KBM-7 (cell line): ENCODE results near the gene CFAP298.
"Not testable (repeated sequence)": the region's sequence is repeated elsewhere in the genome, so short reads cannot be mapped to it uniquely, and the experiment has no call there.

ENCODE experiments used
- DNase-seq: peaks from one replicate; pipeline ENCODE4 v3.0.0-alpha.2; 2015
- in situ Hi-C: fragments of 300-500 bp; cut with MboI; formaldehyde crosslinking; loops from 2 replicates; pipeline ENCODE4 v1.14.3; 2020; ENCODE audit warnings: low sequenced_read_pairs, low pct_unique_long_range_greater_than_20kb, mixed read lengths

The CFAP298 gene, protein sequence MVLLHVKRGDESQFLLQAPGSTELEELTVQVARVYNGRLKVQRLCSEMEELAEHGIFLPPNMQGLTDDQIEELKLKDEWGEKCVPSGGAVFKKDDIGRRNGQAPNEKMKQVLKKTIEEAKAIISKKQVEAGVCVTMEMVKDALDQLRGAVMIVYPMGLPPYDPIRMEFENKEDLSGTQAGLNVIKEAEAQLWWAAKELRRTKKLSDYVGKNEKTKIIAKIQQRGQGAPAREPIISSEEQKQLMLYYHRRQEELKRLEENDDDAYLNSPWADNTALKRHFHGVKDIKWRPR

DNA sequence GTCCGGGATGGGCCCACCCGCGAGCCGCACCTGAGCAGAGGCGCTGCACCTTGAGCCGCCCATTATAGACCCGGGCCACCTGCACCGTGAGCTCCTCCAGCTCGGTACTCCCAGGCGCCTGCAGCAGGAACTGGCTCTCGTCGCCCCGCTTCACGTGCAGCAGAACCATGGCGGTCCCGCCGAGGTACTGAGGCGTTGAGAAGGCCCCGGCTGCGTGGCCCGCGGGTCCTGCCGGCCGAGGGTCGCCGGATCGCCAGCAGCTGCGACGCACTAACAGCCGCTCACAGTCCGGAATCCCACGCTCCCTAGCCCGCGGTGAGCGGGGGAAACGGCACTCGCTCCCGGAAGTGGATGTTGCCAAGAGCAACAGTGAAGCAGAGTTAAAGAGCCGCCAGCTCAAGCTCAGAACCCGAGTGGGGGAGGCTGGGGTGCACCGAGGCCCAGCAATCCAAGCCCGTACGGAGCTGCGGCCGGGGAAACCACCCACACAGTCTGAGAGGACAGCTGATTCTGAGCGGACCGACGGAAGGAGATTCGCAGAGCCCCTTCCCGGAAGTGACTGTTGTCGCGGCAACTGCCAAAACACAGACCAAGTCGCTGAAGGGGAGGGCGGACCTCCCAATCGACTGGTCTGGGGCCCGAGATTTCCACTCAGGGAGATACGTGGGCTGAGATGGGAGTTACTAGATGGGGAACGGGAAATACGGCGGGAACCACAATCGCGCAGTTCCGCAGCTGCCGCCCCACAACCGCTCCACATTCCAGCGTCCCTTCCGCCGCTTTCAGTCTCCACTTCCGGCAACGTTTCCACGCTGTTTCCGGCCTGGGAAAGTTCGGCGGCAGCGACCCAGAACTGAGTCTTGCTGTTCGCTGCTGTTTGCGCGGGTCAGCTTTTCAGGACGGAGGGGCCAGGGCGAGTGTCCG, at the start of gene CFAP298:
Gene CFAP298, minus strand, starts transcription at position 303 of the 924 bp plus-strand sequence. Its CDS starts 134 bp downstream, at position 169.
- peak; percentile 96 for DNase-seq
- in situ Hi-C loops: no loop called here

DNA sequence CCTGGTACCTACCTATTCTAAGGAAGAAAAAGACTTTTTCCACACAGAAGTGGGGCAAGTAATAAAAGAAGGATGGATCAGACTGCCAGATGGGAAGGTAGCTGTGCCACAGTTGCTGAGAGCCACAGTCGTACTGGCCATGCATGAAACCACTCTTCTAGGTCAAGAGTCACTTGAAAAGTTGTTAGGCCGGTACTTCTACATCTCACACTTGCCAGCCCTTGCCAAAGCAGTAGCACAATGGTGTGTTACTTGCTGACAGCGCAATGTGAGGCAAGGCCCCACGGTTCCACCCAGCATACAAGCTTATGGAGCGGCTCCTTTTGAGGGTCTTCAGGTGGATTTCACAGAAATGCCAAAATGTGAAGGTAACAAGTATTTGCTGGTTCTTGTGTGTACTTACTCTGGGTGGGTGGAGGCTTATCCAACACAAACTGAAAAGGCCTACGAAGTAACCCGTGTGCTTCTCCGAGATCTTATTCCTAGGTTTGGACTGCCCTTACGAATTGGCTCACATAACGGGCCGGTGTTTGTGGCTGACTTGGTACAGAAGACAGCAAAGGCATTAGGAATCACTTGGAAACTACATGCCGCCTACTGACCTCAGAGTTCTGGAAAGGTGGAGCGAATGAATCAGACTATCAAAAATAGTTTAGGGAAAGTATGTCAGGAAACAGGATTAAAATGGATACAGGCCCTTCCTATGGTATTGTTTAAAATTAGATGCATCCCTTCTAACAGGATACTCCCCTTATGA, 49.0 kb upstream of the CFAP298 start:
- in situ Hi-C loops: loop anchor here (25.0 kb wide), 1 partner anchor 526 kb away; no protein-coding TSS in a partner anchor
- not testable (repeated sequence) for DNase-seq

DNA sequence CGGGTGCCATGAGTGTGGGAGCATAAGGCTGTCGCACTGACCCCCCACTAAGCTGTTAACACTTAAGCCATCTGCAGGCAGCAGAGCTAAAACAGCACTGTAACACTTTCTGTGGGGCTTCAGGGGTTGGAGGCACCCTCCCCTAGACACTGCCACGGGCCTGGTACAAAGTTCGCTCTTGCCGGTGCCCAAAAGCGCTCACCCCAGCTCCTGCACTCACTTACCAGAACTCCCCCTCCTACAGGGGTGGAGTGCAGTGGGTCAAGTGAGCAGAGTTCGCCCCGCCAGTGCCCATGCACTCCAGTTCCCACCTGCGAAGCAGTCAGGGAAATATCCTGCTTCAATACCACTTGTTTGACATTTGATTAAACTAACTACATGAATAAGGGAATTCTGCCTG, 46.3 kb upstream of the CFAP298 start:
- DNase-seq: no peak
- in situ Hi-C loops: loop anchor here (25.0 kb wide), 1 partner anchor 529 kb away; no protein-coding TSS in a partner anchor

DNA sequence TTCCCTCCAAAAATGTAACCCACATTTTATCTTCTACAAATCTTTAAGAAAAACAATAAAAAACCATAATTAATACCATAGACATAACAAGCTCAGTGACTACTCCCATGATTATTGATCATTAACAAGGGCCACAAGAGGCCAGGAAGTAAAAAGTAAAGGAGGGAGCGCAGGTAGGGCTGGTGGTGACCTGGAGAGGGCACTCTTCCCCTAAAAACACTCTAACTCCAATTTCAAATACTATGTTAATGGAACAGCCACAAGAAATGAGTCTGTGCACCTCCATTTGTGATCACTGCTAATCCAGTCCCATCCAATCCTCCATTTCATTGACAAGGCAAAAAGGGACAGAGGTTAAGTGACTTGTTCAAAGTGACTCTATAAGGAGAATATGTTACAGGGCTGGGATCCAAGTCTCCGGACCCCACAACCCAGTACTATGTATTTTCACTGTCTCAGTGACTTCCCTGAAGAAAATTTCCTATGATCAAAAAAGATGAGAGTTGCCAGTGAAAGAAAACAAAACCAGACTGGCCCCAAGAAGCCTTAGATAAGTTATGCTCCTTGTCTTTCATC, 41.2 kb upstream of the CFAP298 start:
- peak; percentile 73 for DNase-seq
- in situ Hi-C loops: loop anchor here (25.0 kb wide), 1 partner anchor 534 kb away; no protein-coding TSS in a partner anchor

DNA sequence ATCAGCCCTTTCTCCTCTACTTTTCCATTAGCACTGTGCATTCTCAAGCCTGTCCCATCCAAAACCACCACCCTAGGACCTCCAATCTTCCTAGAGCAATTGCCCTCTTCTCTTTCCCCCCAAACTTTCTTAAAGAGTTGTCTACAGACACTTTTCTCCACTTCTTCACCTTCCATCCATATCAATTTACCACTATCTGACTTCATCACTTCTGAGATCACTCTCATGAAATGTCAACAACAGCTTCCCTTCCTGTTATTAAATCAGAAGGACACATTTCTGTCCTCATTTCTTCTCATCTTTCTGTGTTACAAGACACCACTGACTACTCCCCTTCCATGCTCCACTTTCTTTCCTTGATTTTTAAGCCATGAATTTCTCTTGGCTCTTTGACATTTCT, 36.0 kb upstream of the CFAP298 start:
- DNase-seq: no peak
- in situ Hi-C loops: no loop called here

DNA sequence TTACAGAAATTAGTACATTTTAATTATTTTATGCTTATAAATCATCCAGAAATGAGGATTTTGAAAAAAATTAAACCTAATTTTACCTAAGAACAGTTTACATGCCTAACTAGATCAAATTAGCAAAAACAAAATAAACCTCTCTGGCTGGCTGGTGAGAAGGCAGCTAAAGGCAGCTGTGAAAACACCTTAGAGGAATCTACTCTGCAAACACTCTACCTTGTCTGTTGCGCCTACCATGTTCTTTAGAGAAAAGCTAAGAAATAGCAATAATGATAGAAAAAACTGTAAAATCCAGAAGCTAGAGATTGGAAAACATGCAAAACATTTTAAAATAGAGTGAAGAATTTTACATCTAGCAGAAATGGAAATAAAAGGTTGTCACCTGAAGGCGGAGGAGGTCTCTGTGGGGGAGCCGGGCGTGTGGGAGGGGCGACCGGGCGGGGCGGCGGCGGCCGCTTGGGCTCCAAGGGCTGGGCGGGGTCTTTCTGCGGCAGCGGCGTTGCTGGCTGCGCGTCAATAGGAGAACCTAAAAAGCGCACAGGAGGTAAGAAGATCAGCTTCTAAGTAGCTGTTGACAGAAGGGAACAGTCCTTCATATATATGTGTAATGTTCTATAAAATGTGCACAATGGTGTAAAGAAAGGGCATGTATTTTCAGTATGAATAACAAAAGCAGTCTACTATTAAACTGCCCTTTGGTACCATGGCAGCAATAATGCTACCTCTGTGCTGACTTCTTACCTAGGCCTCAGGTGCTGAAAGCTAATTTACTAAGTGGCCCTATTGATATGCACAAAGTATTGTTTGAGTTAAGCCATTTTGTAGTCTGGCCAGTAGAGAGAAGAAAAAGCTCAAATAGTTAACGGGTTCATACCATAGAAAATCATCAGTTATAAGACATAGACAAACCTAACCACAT, 33.3 kb upstream of the CFAP298 start:
- no peak for DNase-seq
- in situ Hi-C loops: no loop called here

GRCh38 chr21:32641710-32642698, 29.8 kb upstream of the CFAP298 start:
- DNase-seq: no peak
- in situ Hi-C loops: no loop called here

DNA sequence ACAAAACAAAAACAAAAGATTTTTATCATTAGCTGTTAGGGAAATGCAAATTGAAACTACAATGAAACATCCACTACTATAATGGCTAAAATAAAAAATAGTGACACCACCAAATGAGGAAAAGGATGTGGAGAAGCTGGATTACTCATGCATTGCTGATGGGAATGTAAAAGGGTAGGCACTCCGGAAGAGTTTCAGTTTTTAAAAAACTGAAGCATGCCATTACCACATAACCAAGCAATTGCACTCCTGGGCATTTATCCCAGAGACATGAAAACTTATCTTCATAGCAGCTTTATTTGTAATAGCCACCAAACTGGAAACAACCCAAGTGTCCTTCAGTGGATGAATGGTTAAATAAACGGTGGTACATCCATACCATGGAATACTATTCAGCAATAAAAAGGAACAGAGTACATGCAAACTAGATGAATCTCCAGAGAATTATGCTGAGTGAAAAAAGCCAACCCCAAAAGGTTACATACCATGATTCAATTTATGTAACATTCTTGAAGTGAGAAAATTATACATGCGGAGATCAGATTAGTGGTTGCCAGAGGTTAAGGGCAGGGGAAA, 14.5 kb upstream of the CFAP298 start:
- in situ Hi-C loops: no loop called here
- no peak for DNase-seq

- in situ Hi-C loops, DNase-seq: not testable (repeated sequence)
These were observed 6.0 kb upstream of the CFAP298 start for GRCh38 chr21:32618218-32618617.

GRCh38 chr21:32613436-32614043, 1.4 kb upstream of the CFAP298 start:
- DNase-seq: no peak
- in situ Hi-C loops: no loop called here

- in situ Hi-C loops: no loop called here
- no peak for DNase-seq
These were observed 791 bp upstream of the CFAP298 start for GRCh38 chr21:32612999-32613337.

- DNase-seq: peak; percentile 47
- in situ Hi-C loops: no loop called here
These were observed 643 bp downstream of the CFAP298 start for GRCh38 chr21:32611471-32611997.

DNA sequence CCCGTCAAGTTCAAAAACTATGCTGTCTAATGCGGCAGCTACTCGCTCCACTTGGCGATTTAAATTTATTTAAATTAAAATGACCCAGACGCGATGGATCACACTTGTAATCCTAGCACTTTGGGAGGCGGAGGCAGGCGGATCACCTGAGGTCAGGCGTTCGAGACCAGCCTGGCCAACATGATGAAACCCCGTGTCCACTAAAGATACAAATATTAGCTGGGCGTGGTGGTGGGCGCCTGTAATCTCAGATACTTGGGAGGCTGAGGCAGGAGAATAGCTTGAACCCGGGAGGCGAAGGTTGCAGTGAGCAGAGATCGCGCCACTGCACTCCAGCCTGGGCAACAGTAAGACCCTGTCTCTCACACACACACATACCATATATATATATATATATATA, 1.2 kb downstream of the CFAP298 start:
- DNase-seq, in situ Hi-C loops: not testable (repeated sequence)

GRCh38 chr21:32608851-32609250, 3.3 kb downstream of the CFAP298 start:
- in situ Hi-C loops: no loop called here

GRCh38 chr21:32605469-32605868, 6.7 kb downstream of the CFAP298 start:
- DNase-seq: no peak
- in situ Hi-C loops: no loop called here

More at GRCh38 chr21:32608851-32609250, 3.3 kb downstream of the CFAP298 start:
- no peak for DNase-seq

- DNase-seq: no peak
- in situ Hi-C loops: no loop called here
These were observed 7.7 kb downstream of the CFAP298 start for GRCh38 chr21:32604464-32604863.
